NCI-H1417 (cell line): ENCODE results near the gene SEMA5A.

Experiments used
- DNase-seq, 3 experiments: peaks; one replicate each; lab custom pipeline; 2025; lab: John Stamatoyannopoulos, UW

Gene SEMA5A

DNA sequence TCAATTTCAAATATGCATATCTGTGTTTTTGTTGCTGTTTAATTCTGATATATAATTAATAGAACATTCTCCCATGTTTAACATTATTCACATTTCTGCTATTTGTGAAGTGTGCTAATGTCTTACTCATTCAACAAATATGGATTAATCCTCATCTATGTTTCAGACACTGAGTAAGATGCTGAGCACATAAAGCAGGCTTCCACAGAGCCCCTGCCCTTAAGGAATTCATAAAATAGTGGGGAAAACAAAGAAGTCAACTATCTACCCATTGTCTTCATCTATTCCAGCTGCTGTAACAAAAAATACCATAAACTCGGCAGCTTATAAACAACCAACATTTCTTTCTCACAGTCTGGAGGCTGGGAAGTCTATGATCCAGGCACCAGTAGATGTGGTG lies 333.3 kb downstream of the SEMA5A start:
- no peak for DNase-seq

DNA sequence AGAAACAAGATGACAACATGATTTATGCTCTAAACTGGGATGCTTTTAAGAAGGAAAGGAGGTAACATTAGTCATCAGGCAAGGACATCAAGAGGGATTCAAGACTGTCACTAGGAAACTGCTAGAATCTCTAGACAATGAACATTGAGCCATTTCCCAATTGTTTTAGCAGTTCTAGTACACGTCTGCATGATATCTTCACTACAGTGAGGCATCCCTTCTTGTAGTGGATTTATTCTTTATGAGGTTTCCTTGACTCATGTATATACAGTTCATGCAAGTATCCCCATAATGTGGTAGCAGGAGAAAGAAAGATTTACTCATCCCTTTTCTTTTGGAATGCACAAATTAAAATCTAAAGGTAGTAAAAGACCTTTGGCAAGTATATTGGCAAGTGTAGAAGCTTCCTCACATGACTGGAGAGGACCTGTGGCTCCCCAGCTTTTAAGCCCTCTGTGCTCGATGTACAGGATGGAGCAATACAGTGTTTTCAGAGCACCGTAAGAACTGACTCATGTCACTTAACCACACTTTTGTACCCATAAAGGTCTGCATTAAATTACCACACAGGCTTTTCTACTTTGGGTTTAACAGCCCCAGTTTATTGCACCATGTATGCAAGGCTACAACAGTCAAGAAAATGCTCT lies 335.9 kb downstream of the SEMA5A start:
- no peak for DNase-seq

DNA sequence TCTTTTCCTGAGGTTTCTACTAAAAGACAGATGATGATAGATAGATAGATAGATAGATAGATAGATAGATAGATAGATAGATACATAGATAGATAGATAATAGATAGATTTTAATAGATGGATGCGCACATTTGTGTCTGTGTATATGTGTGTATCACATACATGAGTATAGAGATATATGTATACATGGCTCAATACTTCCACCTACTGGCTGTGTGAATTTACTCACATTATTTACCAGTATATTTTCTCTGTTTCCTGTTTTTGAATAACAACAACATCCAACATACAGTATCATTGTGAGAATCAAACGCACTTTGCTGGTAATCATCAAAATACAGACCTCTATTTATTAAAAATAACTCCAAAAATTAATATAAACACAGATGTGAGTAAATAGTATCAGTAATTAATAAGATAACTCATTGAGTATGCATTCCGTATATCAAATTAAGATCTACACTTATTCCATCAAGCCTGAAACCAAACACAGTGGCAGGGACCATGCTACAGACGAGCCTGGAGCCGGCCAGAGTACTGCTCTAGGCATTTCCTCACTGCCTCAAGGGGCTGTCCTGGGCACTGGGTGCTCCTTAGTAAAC lies 338.0 kb downstream of the SEMA5A start:
- DNase-seq = peak in 2 of 3 experiments; percentile 66 to 77

DNA sequence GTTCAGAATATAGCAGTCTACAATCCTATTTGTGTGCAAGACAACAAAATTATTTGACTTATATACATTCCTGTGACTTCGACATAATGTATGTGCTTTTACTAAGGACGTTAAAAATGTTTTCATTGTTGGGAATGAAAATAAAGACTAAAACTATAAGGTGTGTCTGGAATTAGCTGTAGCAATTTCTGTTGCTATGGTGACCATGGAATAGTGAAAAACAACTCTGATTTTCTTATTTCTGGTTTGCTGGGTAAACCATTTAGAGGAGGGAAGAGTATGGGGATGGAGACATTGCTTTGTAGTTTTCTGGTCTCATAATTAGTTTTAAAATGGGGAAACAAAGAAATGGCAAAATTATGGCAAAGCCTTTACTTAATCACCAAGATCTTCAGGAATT lies 343.2 kb downstream of the SEMA5A start:
- DNase-seq = no peak

DNA sequence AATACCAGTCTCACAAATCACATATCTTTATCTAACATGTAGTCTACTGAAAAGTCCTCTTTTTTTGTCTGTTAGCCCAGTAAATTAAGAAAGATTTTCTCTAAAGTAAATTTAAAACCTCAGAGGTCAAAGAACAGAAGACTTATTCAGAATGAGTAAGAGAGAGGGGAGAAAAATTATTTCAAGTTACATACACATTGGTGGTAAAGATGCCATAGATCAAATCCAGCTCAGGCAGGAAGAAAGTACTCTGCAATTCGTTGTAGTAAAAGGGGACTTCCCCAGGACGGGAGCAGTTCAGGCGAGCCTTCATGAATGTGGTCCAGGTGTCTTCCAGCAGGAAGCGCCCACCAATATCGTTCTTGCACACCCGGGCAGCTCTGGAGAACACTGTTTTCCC lies 344.1 kb downstream of the SEMA5A start:
- DNase-seq = no peak

DNA sequence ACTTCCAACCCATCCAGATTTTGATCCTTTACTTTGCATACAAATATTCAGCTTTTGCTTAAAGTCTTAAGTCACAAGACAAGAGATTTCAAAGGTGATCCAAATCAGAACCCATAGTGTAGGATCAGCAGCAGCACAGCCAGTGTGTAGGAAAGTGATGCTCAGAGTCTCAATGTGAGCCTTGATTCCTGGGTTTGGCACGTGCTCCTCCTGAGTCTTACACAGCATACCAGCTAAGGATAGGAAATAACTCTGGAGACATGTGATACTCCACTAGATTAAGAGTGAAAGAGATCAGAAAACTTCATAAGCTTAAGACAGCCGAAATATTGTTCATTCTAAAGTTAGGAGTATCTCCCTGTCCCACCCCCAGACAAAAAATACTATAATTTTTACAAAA lies 344.9 kb downstream of the SEMA5A start:
- no peak for DNase-seq

DNA sequence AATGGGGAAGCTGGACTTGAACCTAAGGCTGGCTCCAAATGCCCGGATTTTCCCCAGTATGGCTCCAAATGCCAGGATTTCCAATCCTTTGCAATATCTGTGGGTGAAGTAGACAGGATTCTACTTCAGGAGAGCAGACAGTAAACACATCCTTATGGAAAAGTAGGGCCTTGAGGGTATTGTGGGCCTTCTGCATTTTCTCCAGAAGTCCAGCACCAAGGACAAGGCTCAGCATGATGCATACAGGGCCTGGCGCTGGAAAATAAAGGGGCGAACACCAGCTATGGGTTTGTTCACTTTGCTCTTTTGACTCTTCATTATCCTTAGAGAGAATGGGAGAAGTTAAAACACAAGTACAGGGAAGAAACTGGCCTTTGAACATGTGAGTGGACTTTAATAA lies 347.5 kb downstream of the SEMA5A start:
- DNase-seq = no peak

DNA sequence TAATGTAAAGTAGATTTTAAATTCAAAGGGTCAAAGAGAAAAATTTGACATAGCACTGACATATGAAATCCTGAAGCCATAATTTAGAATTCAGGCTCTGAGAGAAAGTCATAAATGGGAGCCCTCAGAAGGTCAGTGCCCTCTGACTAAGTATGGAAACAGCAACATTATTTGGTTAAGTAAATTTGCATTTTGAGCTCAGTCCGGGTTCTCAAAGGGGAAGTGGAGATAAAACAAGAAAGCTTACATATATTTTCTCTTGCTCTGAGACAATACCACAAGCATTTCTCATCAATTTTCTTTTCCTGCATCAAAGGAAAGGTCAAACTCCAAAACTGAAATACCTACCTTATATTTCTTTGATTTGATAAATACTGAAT lies 348.0 kb downstream of the SEMA5A start:
- no peak for DNase-seq

DNA sequence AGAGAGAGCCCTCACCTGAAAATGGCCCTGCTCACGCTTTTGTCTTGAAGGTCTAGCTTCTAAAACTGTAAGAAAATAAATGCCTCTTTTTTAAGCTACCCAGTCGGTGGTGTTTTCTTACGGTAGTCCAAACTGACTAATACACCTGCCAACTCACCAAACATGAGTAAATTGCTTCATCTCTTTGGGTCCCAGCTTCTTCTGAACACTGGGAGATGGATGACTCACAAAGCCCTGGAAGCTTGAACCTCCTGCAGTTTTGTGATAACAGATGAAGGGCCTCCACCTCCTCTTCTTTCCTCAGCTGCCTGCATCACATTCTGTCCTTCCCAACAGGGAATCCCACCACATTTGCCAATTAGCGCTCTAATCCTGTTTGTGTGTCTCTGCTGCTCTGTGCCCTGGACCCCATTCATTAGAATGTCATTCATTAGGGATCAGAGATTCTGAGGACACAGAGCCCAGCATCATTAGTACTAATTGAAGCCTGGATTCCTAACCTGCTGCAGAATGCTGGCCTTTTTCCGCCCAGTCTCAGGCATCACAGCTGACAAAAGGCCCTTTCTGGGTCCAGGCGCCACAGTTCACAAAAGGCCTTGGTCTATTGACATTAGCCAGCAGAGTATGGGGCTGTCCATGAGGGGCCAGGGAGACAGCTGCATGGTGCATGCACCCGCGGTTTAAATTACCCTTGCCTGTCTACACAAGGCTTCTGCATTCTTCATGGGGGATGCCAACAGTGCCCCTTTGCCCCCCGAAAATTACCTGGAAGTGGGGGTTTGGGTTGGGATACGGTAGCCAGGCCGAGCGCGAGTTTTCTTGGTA lies 349.3 kb downstream of the SEMA5A start:
- no peak for DNase-seq

DNA sequence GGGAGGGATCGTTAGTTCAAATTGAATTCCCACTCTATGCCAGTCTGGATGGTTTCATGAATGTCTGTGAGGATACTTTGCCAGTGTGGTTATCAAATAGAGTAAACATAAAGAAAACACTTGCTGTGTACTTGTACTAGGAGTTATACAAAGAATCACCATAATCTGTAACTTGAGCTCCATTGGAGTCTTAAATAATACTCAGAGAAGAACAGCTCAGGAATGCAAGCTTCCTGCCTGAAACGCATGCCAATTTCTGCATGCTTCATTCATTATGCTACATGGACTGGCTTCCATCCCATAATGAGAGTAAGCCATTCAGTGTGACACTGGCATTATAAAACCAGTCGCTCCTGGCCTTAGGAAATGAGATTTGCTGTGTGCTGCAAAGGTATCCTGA lies 351.4 kb downstream of the SEMA5A start:
- no peak for DNase-seq

DNA sequence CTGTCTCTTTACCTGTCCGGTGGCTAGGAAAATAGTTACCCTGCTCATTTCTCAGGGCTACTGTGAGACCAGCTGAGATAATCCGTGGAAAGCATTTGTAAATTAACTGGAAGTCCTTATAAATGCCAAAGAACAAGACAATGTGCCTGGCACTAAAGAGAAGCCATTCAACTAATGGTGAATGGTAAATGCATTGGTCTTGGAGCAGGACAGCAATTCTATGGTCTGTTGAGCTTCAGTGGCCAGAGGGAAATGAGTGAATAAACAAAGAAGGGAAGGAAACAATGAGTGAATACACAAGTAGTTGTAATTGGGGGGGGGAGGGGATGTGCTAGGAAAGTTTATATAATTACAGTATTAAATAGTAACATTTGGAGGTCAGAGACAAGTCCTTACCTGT lies 353.6 kb downstream of the SEMA5A start:
- DNase-seq = no peak

DNA sequence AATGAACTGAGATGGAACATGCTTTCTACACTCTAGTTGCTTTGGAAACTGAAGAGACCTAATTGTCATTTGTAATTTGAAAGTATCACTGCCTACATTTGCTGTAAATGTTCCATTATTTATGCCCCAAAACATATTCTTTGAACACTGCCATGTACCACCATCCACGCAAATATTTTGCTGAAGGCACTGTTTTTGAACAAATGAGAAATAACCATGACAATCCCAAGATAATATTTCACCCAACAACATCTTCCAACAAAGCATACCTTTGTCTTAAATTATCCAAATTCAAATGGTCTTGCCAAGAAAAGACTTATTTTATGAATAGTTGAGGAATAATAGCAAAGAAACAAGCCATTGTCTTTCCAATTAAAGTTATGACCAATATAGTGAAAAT lies 356.2 kb downstream of the SEMA5A start:
- no peak for DNase-seq

DNA sequence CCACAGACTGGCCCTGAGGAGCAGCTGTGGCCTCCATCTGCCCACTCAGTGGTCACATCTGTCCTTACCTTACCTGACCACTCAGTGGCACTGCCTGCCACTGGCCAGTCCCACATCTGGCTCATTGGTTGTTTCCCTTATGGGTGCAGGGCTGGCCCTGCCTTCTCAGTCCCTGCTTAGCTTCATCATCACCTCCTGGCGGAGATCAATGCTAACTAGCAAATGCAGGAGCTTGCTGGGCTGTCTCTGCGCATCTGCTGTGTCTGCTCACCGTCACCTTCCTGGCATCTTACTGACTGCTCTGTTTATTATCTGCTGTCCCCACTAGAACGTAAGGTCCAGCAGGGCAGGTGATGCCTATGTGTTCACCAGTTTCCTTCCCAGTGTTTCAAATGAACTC lies 356.9 kb downstream of the SEMA5A start:
- no peak for DNase-seq

DNA sequence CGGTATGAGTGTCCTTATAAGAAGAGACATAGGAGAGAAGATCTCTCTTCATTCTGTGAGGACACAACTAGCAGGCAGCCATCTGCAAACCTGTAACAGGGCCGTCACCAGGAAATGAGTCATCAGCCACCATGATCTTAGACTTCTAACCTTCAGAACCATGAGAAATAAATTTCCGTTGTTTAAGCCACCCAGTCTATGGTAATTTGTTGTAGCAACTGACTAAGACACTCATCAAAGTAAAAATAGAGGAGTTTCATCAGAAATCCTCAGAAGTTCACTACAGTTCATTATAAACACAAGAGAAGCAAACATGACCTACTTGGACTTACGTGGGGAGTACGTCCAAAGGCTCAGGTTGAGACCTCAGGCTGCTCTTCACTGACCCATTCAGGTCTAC lies 357.7 kb downstream of the SEMA5A start:
- no peak for DNase-seq

DNA sequence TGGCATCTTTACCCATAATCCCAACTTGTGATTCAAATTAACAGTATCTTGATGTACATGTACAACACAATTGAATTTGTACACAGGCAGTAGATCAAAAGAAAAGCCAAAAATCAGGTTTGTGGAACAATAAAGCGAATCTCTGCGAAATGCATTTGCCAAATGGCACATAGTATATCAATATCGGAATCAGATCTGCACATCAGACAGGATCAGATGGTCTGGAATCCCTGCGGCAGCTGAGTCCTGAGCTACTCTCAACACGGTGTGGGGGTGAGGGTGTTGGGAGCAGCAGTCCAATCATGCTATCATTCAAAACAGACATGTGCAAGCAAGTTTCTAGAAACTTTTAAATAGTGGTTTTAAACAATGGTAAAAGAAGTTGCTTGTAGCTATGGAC lies 358.3 kb downstream of the SEMA5A start:
- DNase-seq = no peak

DNA sequence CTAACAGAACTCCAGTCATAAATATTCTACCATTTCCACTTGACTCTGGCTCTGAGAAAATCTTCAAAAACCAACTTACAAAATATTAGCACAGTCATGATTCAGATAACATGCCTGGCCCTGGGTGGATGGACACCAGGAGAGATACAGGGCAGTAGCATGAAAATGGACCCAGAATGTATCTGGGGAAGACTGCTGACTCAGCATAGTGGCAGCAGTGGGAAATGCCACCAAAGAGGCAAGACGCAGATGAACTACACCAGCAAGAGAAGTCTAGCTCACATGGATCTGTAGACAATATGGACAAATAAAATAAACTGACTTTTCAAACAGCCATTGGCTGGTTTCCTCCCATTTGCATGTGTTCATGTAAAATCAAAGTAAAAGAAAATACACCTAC lies 359.8 kb downstream of the SEMA5A start:
- DNase-seq = no peak

DNA sequence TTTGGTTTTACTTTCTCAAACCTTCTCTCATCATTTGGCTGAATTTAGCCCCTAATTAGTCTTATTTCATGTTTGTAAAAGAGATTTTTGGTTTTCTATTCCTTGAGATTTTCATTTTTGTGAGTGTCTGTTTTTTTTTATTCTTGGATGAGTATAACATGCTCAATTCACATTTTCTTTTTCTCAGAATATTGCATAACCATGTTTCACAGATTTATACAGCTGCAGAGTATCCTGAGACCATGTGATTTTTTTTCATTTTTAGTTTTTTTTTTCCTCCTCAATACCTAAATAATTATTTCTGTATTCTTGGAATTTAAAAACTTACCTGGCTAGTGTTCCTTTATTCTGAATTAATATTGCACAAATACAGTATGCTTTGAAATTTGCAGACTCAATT lies 361.9 kb downstream of the SEMA5A start:
- DNase-seq = no peak

DNA sequence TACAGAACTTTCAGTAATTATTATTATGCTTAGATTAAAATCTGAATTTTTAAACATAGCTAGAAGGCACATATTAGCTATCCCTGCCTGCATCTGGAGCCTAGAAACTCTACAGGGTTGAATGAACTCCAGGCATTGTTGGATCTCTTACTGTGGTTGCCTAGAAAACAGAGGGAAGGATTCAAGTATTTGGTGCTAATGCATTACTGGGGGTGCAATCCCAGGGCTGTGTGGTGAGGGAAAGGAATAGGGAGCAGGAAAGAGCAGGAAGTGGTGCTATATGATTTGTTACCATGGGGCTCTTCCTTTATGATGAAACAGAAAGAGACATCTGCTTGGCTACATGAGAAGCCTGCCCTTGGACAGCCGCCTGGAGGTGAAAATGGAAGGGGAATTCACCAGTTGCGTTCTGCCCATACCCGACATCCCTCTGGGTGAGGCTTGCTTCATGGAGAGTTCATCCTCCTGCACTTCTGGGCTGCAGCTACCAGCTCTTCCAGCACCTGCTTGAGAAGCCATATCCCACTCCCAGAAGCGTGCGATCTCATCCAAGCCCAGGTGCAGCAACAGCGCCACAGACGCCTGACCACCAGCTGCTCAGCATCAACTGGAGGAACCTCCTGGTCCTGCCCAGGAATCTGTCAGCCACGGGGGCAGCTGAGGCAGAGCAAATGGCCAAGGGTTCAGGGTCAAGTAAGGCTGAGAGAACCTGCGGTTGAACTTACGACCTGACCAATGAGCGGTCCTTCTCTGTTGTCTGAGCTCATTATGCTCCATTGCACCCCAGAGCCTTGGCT lies 362.8 kb downstream of the SEMA5A start:
- DNase-seq = no peak

DNA sequence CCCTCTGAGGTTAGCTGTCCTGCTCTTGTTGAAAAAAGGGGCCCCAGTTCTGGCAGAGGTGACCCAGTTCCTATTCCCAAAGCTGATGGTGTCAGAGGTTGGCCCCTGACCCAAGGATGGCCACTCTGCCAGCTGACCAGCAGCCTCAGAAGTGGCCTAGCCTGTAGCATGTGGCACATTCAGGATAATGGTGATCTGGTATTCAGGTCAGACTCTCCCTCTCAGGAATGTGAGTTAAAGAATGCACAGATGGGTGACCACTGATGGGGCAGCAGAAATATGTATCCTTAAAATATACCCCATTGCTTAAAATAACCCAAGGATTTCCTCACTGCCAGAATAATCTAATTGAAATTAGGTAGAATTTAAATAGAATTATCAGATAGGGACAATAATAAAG lies 369.2 kb downstream of the SEMA5A start:
- no peak for DNase-seq

DNA sequence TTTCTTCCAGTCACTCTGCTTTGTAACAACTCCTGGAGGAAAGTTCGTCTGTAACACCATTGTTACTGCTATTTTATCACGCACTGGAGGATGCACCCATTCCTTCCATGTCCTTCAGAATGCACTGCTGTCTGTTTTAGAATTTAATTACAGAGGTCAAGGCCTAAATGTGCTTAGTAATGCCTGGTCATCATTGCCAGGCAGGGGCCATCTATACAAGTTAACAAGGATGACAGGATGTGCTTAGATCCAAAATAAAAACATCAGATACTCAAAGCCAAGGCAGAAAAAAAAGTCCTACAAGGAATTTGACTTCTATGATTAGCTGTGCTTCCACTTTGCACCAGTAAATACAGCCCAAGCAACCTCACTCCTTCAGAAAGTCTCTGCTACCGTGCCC lies 371.4 kb downstream of the SEMA5A start:
- DNase-seq = no peak

DNA sequence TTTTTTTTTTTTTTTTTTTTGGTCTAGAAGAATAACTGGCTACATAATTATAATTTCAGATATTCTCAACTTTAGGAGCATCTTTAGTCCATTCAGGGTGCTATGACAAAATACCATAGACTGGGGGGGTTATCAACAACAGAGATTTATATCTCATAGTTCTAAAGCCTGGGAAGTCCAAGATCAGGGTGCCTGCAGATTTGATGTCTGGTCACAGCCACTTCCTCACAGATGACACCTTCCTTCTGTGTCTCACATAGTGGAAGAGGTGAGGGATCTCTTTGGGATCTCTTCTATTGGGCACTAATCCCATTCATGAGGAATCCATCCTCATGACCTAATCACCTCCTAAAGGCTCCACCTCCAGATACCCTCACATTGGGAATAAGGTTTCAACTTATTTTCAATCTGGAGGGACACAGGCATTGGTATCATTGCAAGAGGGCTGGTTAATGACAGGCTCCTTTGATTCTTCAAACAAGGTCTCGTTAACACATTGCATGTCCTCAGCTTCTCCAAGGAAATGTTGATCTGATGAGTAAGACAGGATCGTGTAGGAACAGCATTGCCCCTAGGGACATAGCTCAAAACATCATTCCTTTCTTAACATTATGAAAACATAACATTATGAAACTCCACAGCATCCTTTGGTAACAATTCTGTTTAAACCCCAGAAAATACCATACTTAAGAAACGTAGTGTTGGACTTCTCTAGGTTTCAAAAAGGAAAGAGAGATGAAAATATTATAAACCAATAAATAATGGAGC lies 372.4 kb downstream of the SEMA5A start:
- no peak for DNase-seq

DNA sequence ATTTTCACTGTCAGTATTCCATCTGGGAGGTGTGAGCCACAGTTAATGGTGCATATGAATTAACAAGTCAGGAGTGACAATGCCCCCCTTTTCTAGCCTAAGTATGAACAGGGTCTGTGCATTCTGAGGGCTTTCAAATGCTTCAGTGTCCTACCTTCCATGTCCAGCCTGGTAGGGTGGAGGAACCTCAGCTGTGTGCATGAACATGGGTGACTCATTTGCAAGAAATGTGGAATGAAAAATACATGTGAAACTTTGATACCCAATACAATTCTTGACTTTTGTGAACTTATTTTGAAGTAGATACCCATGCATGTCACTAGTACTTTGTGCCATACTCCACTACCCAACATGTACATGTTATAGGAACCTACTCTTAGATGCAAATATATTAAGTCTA lies 375.8 kb downstream of the SEMA5A start:
- DNase-seq = no peak
